HT-29 (cell line): ENCODE measurements around the gene OR1F1. TPM values are rescaled to one million over a fixed set of nuclear protein-coding genes. Genes with fewer than 3 reads are reported as not detected.

ENCODE experiments used
- DNase-seq: peaks from one replicate; pipeline ENCODE4 v3.0.0-alpha.2; 2015; ENCODE audit warnings: low spot score
- total RNA-seq: library from RNA; depleted of rRNA; stranded (reverse); fragments of >200 nt; shearing (Covaris generic); gene quantifications from 2 replicates; pipeline ENCODE4 v1.2.3, GENCODE V29; 2014; rRNA removed

The OR1F1 gene
- total RNA-seq, 1 experiment from 2014 or later: not detected

- DNase-seq: no peak
Measured at GRCh38 chr16:3246876-3247275, 58.9 kb downstream of the OR1F1 start.

- no peak for DNase-seq
Measured at GRCh38 chr16:3248596-3248995, 60.6 kb downstream of the OR1F1 start.

DNA sequence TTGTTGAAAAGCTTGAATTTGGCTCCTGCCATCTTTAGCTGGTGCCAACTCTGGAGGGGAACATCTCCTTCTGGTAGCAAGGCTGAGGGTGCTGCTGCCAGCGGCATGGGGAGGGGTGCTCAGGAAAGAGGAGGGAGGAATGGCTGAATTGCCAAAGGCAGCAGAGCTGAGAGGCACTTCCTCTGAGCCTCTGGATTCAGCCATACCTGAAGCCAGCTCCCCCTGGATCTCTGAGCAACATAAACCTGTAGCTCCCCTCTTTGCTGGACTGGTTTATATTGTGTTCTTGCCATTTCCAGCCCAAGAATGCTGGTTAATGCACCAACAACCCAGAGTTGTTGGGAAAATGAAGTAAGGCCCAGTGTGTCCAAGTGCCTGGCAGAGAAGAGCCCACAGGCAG, 61.0 kb downstream of the OR1F1 start:
- DNase-seq: no peak

GRCh38 chr16:3249451-3249850, 61.4 kb downstream of the OR1F1 start:
- DNase-seq: no peak

GRCh38 chr16:3252967-3253366, 65.0 kb downstream of the OR1F1 start:
- no peak for DNase-seq

- DNase-seq: no peak
Measured at GRCh38 chr16:3254309-3254708, 66.3 kb downstream of the OR1F1 start.

Other genes with a start within 250 kb of the OR1F1 start
- gene KREMEN2, start 223.9 kb upstream of the OR1F1 start, total RNA-seq: 0.08 and 0.31 TPM in 2 replicates
- gene PAQR4, start 218.9 kb upstream of the OR1F1 start, total RNA-seq: 97.9 and 106 TPM in 2 replicates
- gene PKMYT1, start 207.8 kb upstream of the OR1F1 start, total RNA-seq: 86.3 and 92.1 TPM in 2 replicates
- 2.6 and 4.7 TPM in 2 replicates for gene CLDN9, start 175.3 kb upstream of the OR1F1 start, total RNA-seq
- not detected in 2 replicates for gene CLDN6, start 170.0 kb upstream of the OR1F1 start, total RNA-seq
- gene TNFRSF12A, start 167.8 kb upstream of the OR1F1 start, total RNA-seq: 709 and 783 TPM in 2 replicates
- gene HCFC1R1, start 164.3 kb upstream of the OR1F1 start, total RNA-seq: 32.0 and 39.4 TPM in 2 replicates
- 54.9 and 58.5 TPM in 2 replicates for gene THOC6, start 164.2 kb upstream of the OR1F1 start, total RNA-seq
- gene BICDL2, start 151.3 kb upstream of the OR1F1 start, total RNA-seq: 40.5 and 50.1 TPM in 2 replicates
- gene MMP25, start 141.6 kb upstream of the OR1F1 start, total RNA-seq: 0.05 TPM in 1 of 2 replicates, not detected in the other
- 5.0 and 8.5 TPM in 2 replicates for gene IL32, start 122.6 kb upstream of the OR1F1 start, total RNA-seq
- not detected in 2 replicates for gene ZSCAN10, start 88.9 kb upstream of the OR1F1 start, total RNA-seq
- gene ZNF205, start 75.6 kb upstream of the OR1F1 start, total RNA-seq: 26.7 and 33.3 TPM in 2 replicates
- 5.8 and 7.2 TPM in 2 replicates for gene ZNF213, start 53.2 kb upstream of the OR1F1 start, total RNA-seq
- gene ZNF200, start 47.0 kb downstream of the OR1F1 start, total RNA-seq: 5.6 and 8.6 TPM in 2 replicates
- 0.13 TPM in 1 of 2 replicates, not detected in the other for gene MEFV, start 68.4 kb downstream of the OR1F1 start, total RNA-seq
- gene ZNF263, start 95.3 kb downstream of the OR1F1 start, total RNA-seq: 102 and 106 TPM in 2 replicates
- gene TIGD7, start 117.2 kb downstream of the OR1F1 start, total RNA-seq: not detected in 2 replicates
- gene ZNF75A, start 117.3 kb downstream of the OR1F1 start, total RNA-seq: 0.41 and 0.91 TPM in 2 replicates
- not detected in 2 replicates for gene OR2C1, start 167.7 kb downstream of the OR1F1 start, total RNA-seq
- 9.0 and 9.8 TPM in 2 replicates for gene ZSCAN32, start 212.8 kb downstream of the OR1F1 start, total RNA-seq
- 6.6 and 13.9 TPM in 2 replicates for gene ZNF174, start 213.0 kb downstream of the OR1F1 start, total RNA-seq